Coronary artery (tissue), 2 donors: ENCODE results near the gene MYH3.

Experiments used
- DNase-seq: peaks from one replicate; pipeline ENCODE4 v3.0.0-alpha.2; 2017; ENCODE audit warnings: low spot score
- H3K27ac ChIP-seq, 2 donors: fragments of 200-600 bp; sonication (generic); one replicate each; pipeline ENCODE4 v1.5.1; 2016 to 2019
- H3K4me3 ChIP-seq: fragments of 200-600 bp; sonication (generic); 2 replicates; pipeline ENCODE4 v1.5.1; 2016; ENCODE audit warnings: mild to moderate bottlenecking, moderate library complexity
- CTCF ChIP-seq: fragments of 200-600 bp; sonication (generic); IDR thresholded peaks from one replicate; pipeline ENCODE4 v1.5.1; 2019; ENCODE audit warnings: antibody characterized with exemption

MYH3 gene

DNA sequence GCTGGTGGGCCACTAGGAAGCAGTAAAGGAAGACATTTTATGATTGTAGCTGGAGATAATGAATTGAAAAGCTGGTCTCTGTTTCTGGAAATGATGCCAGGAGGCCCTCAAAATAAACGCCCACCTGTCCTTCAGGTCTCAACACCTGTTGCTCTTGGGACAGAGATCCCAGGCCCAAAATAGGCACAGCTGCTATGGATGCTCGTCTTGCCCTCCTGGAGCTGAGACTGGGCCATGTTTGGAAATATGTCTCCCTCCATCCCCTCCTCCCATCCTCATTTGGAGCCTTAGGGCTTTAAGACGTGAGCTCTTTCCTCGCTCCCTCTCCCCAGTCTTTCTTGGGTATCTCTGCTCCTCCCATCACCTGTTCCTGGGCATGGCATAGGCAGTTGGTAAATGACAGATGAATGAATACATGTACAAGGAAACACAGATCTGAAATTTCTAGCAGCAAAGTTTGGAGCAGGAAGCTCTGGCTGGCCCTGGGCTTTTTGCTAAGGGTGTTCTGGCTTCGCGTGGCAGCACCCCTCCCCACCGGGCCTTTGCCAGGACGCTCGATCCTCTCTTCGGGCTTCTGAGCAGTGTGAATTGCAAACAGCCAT, 33.3 kb downstream of the MYH3 start:
- no peak for TF ChIP-seq CTCF
- no peak for DNase-seq
- H3K4me3 ChIP-seq: no peak overlapping the region
- no peak overlapping the region for H3K27ac ChIP-seq

GRCh38 chr17:10622617-10623485, 34.3 kb downstream of the MYH3 start:
- DNase-seq: no peak
- no peak overlapping the region for H3K4me3 ChIP-seq
- no peak overlapping the region for H3K27ac ChIP-seq
- no peak for TF ChIP-seq CTCF

GRCh38 chr17:10621397-10621796, 35.7 kb downstream of the MYH3 start:
- TF ChIP-seq CTCF: no peak
- Histone ChIP-seq H3K4me3 (no peak overlapping the region), H3K27ac (no peak overlapping the region)
- DNase-seq: no peak

DNA sequence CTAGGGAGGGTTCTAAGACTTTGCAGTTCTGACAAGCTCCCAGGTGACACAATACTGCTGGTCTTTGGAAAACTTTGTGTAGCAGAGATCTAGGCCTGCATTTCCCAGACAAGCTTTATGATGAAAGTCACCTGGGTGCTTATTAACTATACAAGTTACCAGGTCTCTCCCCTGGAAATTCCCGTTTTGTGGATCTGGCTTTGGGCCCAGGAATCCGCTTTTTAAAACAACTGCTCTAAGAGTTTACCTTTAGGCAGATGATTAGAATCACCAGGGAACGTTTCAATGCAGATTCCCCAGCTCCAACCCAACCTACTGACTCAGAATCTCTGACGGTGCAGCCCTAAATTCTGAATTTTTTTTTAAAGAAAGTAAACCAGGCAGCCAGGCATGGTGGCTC, 36.3 kb downstream of the MYH3 start:
- DNase-seq: no peak
- Histone ChIP-seq H3K27ac (no peak overlapping the region), H3K4me3 (no peak overlapping the region)
- TF ChIP-seq CTCF: no peak

- no peak for DNase-seq
- TF ChIP-seq CTCF: peak; percentile 79
- H3K4me3 ChIP-seq: no peak overlapping the region
- H3K27ac ChIP-seq: no peak overlapping the region
Observed at GRCh38 chr17:10618202-10618635, 38.9 kb downstream of the MYH3 start.

- no peak for TF ChIP-seq CTCF
- no peak overlapping the region for H3K4me3 ChIP-seq
- no peak for DNase-seq
- H3K27ac ChIP-seq: no peak overlapping the region
Observed at GRCh38 chr17:10617120-10617505, 40.0 kb downstream of the MYH3 start.
